GM18519 (cell line): ENCODE results near the gene STUB1.
"Not testable (repeated sequence)": the region's sequence is repeated elsewhere in the genome, so short reads cannot be mapped to it uniquely, and the experiment has no call there.

ENCODE experiments used
- ATAC-seq: cut with Tn5 transposase; IDR thresholded peaks from one replicate; pipeline ENCODE4 v1.9.1; 2021; ENCODE audit warnings: mild to moderate bottlenecking, moderate library complexity; ENCODE audit not compliant: unreplicated experiment, low FRiP score

STUB1 gene

GRCh38 chr16:677316-678190 lies 2.7 kb upstream of the STUB1 start:
- no peak for ATAC-seq

DNA sequence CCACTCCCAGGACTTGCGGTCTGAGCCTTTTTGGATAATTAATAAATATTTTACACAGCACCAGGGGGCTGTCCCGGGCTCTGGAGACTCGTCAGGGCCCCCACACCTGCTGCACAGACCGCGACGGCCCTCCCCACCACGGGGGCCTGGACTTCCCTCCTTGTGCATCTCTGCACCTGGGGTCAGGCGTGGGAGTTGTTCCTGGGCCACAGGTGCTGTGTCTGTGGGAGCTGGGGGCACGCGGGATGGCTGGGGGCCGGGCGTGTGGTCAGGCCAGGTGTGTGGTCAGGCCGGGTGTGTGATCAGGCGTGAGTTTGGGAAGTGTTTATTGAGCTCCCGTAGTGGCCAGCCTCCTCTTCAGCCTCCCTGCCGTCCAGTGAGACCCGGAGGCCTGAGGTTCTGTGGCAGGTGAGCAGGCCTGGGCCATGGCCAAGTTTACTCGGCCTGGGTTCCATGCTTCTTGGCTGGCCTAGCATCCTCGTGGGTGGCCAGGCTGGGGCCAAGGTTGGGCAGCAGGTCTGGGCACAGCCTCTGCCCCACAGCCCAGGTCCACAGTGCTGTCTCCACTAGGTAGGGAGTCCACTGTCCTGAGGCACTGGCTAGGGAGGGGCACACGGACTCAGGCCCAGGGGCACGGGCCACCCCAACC lies 1.9 kb upstream of the STUB1 start:
- no peak for ATAC-seq

GRCh38 chr16:678858-679813 lies 1.1 kb upstream of the STUB1 start:
- no peak for ATAC-seq

GRCh38 chr16:680625-680945 lies 375 bp downstream of the STUB1 start:
- no peak for ATAC-seq

- ATAC-seq: no peak
Measured at GRCh38 chr16:680967-681745, 946 bp downstream of the STUB1 start.

DNA sequence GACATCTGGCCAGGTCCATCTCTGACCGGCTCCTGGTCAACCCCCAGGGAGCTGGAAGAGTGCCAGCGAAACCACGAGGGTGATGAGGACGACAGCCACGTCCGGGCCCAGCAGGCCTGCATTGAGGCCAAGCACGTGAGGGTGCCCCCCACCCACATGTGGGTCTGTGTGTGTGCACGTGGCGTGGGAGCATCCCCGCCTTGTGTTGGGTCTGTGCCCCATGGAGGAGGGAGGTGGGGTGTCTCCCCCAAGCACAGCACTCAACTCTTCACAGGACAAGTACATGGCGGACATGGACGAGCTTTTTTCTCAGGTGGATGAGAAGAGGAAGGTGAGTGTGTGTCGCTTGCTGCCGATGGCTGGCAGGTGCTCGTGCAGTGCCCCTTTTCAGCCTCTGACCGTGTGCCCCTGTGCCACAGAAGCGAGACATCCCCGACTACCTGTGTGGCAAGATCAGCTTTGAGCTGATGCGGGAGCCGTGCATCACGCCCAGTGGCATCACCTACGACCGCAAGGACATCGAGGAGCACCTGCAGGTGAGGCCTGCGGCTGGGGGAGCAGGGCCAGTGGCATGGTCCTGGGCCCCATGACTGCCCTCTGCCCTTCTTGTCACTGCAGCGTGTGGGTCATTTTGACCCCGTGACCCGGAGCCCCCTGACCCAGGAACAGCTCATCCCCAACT lies 1.7 kb downstream of the STUB1 start:
- ATAC-seq: no peak

GRCh38 chr16:682493-683395 lies 2.5 kb downstream of the STUB1 start:
- ATAC-seq: no peak

DNA sequence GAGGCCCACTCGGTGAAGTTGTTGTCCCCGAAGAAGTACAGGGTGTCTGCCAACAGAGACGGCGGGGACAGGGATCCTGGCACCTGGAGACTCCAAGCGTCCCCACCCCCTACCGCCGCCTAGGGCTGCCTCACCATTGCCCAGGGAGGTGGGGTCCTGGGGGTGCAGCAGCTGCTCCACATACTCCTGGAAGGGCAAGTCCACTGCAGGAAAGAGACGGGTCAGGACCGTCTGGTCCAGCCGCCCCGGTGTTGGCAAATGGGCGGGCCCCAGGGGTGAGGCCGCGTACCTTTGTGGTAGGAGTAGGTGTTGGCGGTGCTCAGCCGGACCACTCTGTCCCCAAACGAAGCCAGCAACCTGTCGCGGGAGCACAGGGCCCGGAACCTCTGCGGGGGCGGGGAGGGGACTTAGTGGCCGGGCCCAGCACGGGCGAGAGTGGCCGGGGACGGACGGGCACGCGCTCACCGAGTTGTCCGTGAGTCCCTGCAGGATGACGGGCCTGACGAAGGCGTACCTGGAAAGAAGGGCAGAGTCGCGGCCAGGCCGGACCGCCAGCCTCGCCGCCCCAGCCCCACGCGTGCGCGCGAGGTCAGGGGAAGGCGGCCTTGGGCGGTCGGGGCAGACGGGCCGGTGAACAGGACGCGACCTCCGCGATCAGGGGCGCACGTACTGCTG lies 3.3 kb downstream of the STUB1 start:
- ATAC-seq: no peak

- ATAC-seq: peak; percentile 55
Measured at GRCh38 chr16:684071-684794, 4.0 kb downstream of the STUB1 start, which contains the start of gene JMJD8. JMJD8 (minus strand) TSS chr16:684334; CDS start chr16:684319, 15 bp downstream.

- ATAC-seq: no peak
Measured at GRCh38 chr16:684961-685696, 4.9 kb downstream of the STUB1 start.

DNA sequence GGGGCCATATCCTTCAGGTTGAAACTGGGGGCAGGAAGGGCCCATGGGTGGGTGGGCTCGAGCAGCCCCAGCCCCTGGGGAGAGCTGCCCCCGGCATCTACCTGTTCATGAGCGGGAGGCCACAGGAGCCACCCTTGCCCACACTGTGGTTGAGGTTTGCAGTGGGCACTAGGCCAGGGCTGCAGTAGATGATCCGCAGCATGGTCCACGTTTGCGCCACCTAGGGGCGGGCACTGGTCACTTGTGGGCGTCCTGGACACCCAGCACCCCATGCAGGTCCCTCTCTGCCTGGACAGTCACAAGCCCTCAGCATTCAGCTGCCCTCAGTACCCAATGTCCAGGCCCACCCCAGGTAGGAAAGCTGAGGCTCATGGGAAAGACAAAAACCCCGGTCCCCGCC lies 5.8 kb downstream of the STUB1 start:
- ATAC-seq: no peak

- ATAC-seq: no peak
Measured at GRCh38 chr16:686459-687260, 6.5 kb downstream of the STUB1 start.

GRCh38 chr16:687499-687898 lies 7.3 kb downstream of the STUB1 start:
- no peak for ATAC-seq

- no peak for ATAC-seq
Measured at GRCh38 chr16:689175-689897, 9.1 kb downstream of the STUB1 start.

GRCh38 chr16:691242-691641 lies 11.0 kb downstream of the STUB1 start:
- ATAC-seq: not testable (repeated sequence)
